HG02798 (cell line): Measurements from ENCODE around the gene PRR7.
"Not testable (repeated sequence)": the region's sequence is repeated elsewhere in the genome, so short reads cannot be mapped to it uniquely, and the experiment has no call there.

ENCODE experiments used
- ATAC-seq: cut with Tn5 transposase; IDR thresholded peaks from one replicate; pipeline ENCODE4 v1.9.1; 2021; ENCODE audit warnings: mild to moderate bottlenecking; ENCODE audit not compliant: unreplicated experiment, poor library complexity

PRR7 gene, protein sequence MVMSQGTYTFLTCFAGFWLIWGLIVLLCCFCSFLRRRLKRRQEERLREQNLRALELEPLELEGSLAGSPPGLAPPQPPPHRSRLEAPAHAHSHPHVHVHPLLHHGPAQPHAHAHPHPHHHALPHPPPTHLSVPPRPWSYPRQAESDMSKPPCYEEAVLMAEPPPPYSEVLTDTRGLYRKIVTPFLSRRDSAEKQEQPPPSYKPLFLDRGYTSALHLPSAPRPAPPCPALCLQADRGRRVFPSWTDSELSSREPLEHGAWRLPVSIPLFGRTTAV

DNA sequence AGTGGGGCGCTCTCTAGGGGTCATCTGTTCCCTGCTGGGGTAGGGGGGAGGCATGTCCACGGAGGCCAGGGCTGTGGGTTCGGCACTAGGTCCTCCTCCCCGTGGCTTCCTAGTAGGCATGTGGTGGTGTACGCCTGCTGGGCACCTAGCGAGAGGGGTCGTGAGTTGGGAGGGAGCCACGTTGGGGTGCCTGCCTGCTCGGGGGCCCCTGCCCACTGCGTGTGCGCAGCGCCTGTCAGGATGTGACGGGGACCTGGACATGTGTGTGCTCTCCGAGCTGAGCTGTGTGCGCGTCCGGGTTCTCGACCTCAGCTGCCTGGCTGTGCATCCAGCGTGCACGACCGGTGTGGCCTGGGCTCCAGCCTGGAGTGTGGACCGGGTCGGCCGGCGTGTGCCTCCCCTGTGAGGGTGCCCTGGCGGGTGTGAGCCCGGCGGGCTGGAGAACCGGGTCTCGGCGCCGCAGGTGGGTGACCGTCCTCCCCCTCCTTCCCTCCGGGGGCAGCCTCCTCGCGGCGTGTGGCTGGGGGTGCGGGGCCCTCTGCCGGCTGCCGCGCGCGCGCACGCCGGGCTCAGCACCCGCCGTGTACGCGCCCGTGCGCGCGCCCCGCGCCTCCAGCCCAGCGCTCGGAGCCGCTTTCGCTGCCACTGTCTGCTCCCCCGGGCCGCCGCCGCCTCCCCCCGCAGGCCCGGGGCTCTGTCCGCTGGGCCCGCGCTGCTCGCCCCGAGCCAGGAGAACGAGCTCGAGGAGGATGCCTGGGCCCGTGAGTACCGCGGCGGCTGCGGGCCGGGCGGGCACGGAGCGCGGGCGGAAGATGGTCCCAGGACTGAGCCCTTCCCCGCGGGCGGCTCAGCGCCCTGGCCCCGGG lies at the start of gene PRR7:
Gene PRR7, plus strand, starts transcription at position 615 of the 866 bp plus-strand sequence. CDS start 8,254 bp downstream, outside the sequence.
- peak; percentile 65 for ATAC-seq

DNA sequence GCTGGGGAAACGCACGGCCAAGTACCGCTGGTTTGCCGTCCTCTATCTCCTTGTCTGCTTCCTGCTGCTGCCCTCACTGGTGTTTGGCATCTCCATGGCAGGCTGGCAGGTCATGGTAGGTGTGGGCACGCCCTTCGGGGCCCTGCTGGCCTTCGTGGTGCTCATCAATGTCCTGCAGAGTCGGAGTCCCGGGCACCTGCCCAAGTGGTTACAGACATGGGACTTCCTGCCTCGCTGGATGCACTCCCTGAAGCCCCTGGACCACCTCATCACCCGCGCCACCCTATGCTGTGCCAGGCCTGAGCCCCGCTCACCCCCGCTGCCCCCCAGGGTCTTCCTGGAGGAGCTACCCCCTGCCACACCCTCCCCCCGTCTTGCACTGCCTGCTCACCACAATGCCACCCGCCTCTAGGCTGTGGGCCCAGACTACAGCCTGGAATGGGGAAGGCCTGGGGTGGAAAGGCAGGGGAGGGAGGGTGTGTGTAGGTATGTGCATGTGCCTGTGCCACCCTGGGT lies 48.7 kb upstream of the PRR7 start:
- ATAC-seq: no peak

DNA sequence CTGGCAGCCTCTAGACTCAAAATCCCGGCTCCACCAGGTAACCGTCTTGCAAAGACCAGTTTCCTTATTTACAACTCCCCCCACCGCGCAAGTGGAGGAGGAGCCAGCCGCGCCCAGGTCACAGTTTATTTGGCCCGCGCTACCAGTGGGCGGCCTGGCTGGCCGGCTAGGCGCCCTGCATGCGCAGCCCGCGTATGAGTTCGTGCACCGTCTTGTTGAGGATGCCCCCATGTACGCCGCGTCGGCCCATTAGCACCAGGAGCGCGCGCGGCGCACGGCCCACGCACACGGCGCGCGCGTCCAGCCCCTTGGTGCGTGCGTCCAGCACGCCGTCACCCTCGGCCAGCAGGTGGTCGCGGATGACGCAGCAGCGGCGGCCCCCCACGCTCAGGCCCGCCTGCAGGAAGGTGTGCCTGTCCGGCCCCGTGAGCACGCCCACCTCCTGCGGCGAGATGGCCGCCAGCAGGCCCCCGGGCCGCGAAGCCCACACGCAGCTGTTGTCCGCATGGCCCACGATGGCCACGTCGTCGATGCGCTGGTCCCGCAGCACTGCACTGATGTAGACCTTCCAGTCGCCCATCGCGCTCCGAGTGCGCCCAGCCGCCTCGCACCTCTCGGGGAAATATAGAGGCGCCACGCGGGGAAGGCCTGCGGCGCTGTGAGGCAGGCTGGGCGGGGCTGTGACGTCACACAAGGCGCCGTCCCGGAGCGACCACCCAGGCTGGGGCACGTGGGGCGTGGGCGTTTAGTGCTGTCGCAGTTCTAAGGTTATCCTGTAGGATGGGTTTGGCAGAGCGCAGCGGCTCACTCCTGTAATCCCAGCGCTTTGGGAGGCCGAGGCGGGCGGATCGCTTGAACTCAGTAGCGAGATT lies 46.4 kb upstream of the PRR7 start, which contains the start of gene PFN3:
Gene PFN3, minus strand, starts transcription at position 665 of the 872 bp plus-strand sequence. Its CDS starts 85 bp downstream, at position 580.
- ATAC-seq: no peak

DNA sequence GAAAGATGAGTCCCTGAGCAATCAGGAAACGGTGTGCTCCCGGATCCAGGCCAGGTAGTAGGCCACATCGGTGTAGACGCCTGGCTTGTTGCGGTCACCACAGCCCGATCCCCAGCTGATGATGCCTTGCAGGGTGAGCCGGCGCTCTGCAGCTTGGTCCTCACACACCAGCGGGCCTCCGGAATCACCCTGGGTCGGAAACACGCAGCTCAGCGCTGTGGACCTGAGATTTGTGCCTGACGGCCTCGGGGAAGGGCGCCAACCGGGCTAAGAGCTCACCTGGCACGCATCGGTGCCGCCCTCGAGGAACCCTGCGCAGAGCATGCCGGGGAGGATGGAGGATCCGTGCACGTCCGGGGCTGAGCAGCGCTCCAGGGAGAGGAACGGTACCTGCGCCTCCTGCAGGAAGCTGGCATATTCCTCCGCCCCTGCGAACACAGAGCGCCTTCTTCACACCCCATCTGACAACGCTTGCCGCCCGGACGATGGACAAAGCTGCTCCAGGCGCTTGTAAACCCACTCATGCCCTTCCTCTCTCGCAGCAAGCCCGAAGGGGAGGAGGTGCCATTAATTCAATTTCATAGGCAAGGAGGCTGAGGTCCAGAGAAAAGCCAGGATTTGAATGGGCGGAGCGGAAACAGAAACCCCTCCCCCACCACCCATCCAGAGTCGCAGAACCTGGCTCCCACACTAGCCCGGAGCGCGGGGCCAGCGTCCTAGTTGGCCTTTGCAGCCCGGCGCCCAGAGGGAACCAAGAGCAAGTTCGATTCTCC lies 44.2 kb upstream of the PRR7 start:
- no peak for ATAC-seq

DNA sequence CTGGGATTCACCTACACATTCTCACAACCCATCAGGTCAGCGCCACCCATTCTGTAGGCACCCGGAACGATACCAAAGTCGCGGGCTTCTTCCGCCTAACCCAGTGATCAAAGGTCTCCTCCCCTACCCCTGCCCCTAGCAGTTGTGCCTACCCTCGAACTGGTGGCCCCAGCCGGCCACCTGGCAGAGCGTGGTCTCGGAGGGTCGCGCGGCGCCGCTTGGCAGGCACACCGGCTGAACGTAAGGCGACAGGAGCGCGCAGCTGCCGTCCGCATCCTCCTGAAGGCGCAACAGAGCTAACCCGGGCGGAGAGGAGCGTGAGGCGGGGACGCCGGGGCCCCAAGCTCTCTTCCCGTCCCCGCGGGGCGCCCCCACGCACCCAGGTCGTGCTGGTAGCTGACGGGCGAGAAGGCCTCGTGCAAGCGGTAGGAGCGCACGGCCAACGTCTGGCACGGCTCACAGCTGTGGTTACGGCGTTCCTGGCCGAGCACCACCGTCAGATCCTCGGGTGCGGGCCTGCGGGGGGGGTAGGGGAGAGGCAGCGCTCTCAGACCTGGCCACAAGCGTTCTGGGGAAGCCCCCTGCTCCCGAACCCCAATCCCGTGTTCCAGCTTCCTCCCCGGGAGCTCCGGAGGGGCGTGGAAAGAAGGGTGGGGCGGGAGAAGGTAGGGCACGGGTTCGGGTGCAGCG lies 43.4 kb upstream of the PRR7 start:
- peak; percentile 18 for ATAC-seq

DNA sequence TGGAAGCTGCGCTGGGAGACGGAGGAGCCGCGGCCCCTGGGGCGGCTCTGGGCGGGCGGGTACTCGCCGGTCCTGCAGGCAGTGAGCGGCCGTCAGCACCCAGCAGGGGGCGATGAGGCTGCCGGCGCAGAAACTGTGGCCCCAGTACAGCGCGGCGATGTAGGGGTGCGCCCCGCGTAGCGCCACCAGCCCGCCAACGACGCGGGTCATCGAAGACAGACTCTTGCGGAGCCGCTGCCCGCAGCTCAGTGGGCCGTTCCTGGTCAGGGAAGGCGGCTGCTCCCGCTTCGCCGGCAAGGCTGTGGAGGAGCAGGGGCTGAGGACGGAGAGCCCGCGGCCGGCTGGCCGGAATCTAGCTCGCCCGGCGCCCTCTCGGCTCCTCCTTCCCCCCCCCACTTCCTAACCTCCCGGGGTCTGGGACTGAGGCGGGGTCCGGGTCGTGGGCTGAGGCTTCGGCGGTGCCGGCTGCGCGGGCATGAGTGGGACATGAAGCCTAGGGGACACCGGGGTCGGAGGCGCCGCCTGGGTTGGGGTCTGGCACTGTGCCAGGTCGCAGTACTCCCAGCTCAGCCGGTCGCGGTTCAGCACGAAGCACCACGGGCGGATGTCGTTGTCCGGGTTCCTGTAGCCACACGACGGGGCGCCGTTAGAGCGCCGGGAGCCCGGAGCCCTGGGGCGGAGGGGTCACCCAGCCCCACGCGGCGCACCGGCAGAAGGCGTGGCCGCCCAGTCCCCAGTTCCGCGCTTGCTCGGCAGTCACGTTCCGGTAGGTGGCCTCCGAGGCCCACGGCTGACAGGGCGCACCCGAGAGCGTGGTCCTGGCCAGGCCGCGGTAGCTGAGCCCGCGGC lies 42.6 kb upstream of the PRR7 start:
- peak; percentile 74 for ATAC-seq

DNA sequence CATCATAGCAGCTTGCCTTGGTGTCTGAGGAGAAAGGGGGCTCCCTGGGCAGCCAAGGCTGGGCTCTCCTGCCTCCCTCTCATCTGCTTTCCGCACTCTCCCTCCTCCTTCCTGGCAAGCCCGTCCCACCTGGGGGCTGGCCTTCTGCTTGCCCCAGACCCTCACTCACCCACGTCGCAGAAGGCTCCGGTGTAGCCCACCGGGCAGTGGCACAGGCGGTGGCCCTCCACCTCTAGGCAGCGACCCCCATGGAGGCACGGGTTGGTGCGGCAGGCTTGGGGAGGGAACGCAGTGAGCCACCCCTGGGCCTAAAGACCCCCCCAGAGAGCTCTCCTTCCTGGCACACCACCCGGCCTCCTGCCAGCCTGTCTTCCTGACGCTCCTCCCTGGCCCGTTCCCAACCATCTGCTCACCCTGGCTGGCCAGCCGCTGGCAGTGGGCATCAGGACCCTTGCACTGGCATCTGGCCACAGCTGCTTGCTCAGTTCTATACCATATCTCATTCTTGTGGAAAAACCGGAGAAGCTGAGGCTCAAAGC lies 41.9 kb upstream of the PRR7 start:
- no peak for ATAC-seq

DNA sequence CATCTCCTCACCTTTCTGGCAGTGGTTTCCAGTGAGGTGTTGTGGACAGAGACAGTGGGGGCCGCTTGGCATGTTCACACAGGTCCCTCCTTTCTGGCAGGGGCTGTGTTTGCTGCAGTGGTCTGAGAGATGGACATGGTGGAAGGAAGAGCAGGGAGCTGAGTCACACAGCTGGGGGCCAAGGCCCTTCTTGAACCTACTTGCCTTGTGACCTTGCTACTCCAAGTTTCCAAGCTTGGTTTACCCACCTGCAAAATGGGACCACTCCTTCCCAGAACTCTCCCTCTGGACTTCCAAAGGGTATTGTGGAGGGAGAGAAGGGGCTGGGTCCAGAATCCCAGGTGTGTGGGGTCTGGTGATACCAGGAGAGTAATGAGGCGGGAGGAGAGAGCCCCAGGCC lies 41.3 kb upstream of the PRR7 start:
- no peak for ATAC-seq

DNA sequence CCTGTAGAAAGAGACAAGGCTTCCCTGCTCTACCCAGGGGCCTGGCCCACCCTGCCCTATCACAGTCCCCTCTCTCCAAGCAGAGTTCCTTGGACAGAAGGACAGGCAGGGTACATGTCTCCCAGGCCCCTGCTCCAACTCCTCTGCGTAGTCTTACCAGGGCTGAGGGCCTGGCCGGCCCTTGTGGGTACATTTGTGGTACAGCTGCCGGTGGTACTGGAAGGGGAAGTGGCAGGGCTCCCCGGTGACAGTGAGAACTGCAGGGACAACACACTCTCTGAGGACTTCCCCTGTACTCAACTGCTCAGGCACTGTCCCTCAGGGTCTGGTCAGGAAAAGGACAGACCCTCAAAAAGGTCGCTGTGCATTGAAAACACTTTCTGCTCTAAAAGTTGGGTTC lies 40.8 kb upstream of the PRR7 start:
- no peak for ATAC-seq

DNA sequence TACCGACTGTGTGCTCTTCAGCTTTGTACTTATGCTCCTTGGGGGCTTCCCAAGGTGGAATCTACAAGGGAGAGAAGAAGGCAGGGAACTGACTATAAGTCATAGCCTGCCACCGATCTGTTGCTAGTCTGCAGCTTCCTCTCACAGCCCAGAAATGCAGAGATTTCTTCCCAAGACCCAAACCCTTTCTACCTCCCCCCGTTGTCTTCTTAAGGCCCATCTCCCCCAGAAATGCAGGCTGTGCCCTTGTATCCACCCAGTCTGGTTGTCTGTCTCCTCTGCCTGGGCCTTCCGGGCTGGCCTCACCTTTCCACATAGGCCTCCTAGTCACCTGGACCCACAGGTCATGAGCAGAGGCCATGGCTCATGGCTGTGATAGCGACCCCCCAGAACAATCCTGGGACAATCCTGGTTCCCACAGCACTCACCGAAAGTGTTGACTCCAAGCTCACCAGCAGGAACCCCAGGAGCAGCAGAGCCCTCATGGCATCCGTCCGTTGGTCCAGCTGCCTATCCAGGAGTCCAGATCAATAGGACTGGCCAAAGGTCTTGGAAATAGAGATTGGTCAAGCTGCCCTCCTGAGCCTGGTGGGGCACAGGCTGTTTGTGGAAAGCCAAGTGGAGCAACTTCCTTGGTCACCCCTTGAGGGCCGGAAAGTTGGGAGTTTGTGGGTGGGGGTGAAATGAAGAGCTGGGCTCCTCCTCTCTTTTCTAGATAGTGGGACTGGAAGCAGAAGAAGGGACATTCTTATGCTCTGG lies 37.4 kb upstream of the PRR7 start, which contains the start of gene F12:
Gene F12, minus strand, starts transcription at position 522 of the 759 bp plus-strand sequence. Its CDS starts 37 bp downstream, at position 485.
- ATAC-seq: no peak

DNA sequence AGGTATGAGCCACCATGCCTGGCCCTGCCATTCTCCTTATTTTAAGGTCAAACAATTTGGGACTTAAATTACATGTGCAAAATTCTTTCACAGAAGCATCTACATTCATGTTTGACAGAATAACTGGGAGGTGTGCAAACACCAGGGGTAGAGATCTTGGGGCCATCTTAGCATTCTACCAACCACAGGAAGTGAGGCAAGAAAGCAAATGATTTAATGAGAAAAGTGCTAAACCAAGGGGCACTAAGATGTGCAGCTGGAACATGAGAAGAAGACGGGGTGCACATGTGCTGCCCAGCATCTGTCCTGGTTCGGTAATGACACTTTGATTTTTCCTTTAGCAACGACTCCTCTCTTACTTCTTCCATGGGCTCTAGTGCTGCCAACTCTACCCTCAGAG lies 36.0 kb upstream of the PRR7 start:
- no peak for ATAC-seq

DNA sequence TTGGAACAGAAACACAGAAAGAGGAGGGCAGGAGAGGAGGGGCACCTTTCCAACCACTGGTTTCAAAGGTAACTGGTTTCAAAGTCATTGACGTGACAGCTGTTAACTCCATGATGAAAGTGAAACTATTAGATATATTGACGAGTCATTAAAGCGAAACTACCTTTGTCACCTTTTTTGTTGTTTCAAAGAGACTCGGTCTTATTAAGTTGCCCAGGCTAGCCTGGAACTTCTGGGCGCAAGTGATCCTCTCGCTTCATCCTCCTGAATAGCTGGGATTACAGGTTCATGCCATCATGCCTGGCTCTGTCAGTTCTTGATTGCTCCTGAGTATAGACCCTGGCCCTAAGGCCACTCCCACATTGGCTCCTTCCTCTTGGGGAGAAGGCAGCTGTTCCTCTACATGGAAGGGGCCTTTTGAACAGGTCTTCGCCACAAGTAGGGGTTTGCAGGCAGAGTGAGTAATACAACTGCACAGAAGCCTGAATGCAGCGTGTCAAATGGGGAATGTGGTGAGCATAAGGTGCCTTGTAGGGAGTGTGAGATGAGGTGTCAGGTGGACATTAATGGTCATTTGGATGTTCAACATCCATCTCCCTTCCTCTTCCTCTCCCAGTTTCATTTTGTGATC lies 33.9 kb upstream of the PRR7 start:
- ATAC-seq: peak; percentile 77

DNA sequence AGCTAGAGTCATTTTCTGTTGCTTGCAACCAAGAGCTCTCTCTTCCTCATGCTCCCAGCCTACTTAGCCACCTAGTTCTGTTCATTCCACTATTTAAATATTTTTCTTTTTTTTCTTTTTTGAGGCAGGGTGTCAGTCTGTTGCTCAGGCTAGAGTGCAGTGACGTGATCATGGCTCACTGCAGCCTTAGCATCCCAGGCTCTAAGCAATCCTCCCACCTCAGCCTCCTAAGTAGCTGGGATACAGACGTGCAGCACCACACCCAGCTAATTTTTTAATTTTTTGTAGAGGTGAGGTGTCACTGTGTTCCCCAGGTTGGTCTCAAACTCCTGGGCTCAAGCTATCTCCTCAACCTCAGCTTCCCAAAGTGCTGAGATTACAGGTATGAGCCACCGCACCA lies 32.1 kb upstream of the PRR7 start:
- ATAC-seq: no peak

DNA sequence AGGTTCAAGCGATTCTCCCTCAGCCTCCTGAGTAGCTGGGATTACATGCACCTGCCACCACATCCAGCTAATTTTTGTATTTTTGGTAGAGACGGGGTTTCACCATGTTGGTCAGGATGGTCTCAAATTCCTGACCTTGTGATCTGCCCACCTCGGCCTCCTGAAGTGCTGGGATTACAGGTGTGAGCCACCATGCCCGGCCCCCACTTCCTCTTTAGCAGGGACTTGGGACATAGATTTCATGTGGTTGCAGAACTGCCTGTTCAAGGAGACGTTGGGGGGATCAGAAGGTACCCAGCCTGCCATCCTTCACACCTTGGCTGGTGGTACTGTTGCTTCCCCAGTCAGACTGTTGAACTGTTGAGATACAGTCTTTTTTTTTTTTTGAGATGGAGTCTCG lies 29.5 kb upstream of the PRR7 start:
- not testable (repeated sequence) for ATAC-seq

DNA sequence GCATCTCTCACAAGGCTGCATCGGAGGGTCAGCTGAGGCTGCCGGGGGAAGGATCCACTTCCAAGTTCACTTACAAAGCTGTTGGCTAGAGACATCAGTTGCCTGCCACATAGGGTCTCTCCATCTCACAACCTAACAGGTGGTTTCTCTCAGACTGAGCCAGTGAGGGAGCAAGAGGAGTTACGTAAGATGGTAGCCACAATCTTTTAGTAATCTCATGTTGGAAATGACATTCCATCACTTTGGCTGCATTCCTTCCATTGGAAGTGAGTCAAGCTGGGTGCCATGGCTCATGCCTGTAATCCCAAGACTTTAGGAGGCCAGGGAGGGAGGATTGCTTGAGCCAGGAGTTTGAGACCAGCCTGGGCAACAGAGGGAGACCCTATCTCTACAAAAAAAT lies 27.6 kb upstream of the PRR7 start:
- ATAC-seq: no peak

DNA sequence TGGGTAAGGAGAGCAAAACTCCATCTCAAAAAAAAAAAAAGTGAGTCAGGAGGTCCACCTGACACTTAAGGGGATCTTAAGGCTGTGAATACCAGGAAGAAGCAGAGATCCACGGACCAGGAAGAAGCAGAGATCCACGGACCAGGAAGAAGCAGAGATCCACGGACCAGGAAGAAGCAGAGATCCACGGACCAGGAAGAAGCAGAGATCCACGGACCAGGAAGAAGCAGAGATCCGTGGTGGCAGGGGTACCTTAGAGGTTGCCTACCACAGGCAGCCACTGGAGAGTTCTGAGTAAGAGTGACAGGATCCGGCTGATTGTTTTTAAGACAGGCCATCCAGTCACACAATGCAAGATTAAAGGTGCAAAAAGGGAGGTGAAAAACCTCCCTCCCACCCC lies 26.1 kb upstream of the PRR7 start:
- ATAC-seq: not testable (repeated sequence)
